HG03280 (cell line): Measurements from ENCODE around the gene SCIN.
"Not testable (repeated sequence)": the region's sequence is repeated elsewhere in the genome, so short reads cannot be mapped to it uniquely, and the experiment has no call there.

ENCODE experiments used
- ATAC-seq: cut with Tn5 transposase; IDR thresholded peaks from one replicate; pipeline ENCODE4 v1.9.1; 2021; ENCODE audit warnings: mild to moderate bottlenecking, moderate library complexity; ENCODE audit not compliant: unreplicated experiment

The SCIN gene

GRCh38 chr7:12645212-12645611, 74.7 kb downstream of the SCIN start:
- not testable (repeated sequence) for ATAC-seq

- ATAC-seq, result no peak
Observed at GRCh38 chr7:12646139-12646538, 75.6 kb downstream of the SCIN start.

- no peak for ATAC-seq
Observed at GRCh38 chr7:12647364-12648219, 77.1 kb downstream of the SCIN start.

- no peak for ATAC-seq
Observed at GRCh38 chr7:12648704-12649261, 78.3 kb downstream of the SCIN start.

GRCh38 chr7:12649348-12649747, 78.8 kb downstream of the SCIN start:
- no peak for ATAC-seq

GRCh38 chr7:12650080-12650479, 79.6 kb downstream of the SCIN start:
- ATAC-seq, result no peak

GRCh38 chr7:12653110-12653509, 82.6 kb downstream of the SCIN start:
- ATAC-seq, result no peak

GRCh38 chr7:12653518-12653917, 83.0 kb downstream of the SCIN start:
- no peak for ATAC-seq

GRCh38 chr7:12655161-12655560, 84.6 kb downstream of the SCIN start:
- no peak for ATAC-seq

GRCh38 chr7:12660423-12660822, 89.9 kb downstream of the SCIN start:
- not testable (repeated sequence) for ATAC-seq

- ATAC-seq, result not testable (repeated sequence)
Observed at GRCh38 chr7:12660986-12661385, 90.5 kb downstream of the SCIN start.

GRCh38 chr7:12661581-12661980, 91.1 kb downstream of the SCIN start:
- no peak for ATAC-seq

- no peak for ATAC-seq
Observed at GRCh38 chr7:12670000-12670729, 99.6 kb downstream of the SCIN start.

GRCh38 chr7:12670743-12671520, 100.4 kb downstream of the SCIN start:
- no peak for ATAC-seq

GRCh38 chr7:12673436-12673835, 102.9 kb downstream of the SCIN start:
- not testable (repeated sequence) for ATAC-seq

- no peak for ATAC-seq
Observed at GRCh38 chr7:12674053-12674452, 103.5 kb downstream of the SCIN start.

GRCh38 chr7:12674861-12675260, 104.3 kb downstream of the SCIN start:
- ATAC-seq, result peak; percentile 62

GRCh38 chr7:12683678-12684585, 113.4 kb downstream of the SCIN start:
- no peak for ATAC-seq

GRCh38 chr7:12684733-12685132, 114.2 kb downstream of the SCIN start:
- ATAC-seq, result no peak

GRCh38 chr7:12685550-12685949, 115.0 kb downstream of the SCIN start:
- no peak for ATAC-seq
